Vagina (tissue), 2 donors: ENCODE results near the gene PXDN. TPM values are rescaled to one million over a fixed set of nuclear protein-coding genes. Genes with fewer than 3 reads are reported as not detected.

ENCODE experiments used
- DNase-seq, 2 donors: peaks; one replicate each; pipeline ENCODE4 v3.0.0-alpha.2; 2017; ENCODE audit errors: extremely low spot score in 2 of 2
- H3K27ac ChIP-seq: fragments of 200-600 bp; sonication (generic); one replicate; pipeline ENCODE4 v1.5.1; 2019
- H3K27me3 ChIP-seq: fragments of 200-600 bp; sonication (generic); one replicate; pipeline ENCODE4 v1.5.1; 2019
- H3K36me3 ChIP-seq, 2 donors: fragments of 200-600 bp; sonication (generic); one replicate each; pipeline ENCODE4 v1.5.1; 2017 to 2019
- H3K4me1 ChIP-seq: fragments of 200-600 bp; sonication (generic); one replicate; pipeline ENCODE4 v1.5.1; 2019
- H3K4me3 ChIP-seq, 2 donors: fragments of 200-600 bp; sonication (generic); 1 replicate in 1 of 2; 2 replicates in 1 of 2; pipeline ENCODE4 v1.5.1; 2016 to 2019
- H3K9me3 ChIP-seq: fragments of 200-600 bp; sonication (generic); one replicate; pipeline ENCODE4 v1.5.1; 2019
- POLR2A ChIP-seq, 2 donors: fragments of 450-650 bp; IDR thresholded peaks; one replicate each; pipeline ENCODE4 v1.6.1; 2017; ENCODE audit warnings: antibody characterized with exemption in 2 of 2, mild to moderate bottlenecking in 2 of 2, moderate library complexity in 2 of 2
- POLR2AphosphoS5 ChIP-seq, 2 donors: sonication (generic); formaldehyde crosslinking; IDR thresholded peaks; one replicate each; pipeline ENCODE4 v1.9.0; 2017; ENCODE audit warnings: antibody characterized with exemption in 2 of 2, mild to moderate bottlenecking in 2 of 2, low read depth in 1 of 2; ENCODE audit not compliant: insufficient read depth in 1 of 2
- intact Hi-C: fragments of 100-400 bp; cut with DNase I; formaldehyde crosslinking; loops from one replicate; pipeline ENCODE4 v1.15.1; 2023
- total RNA-seq: library from RNA; depleted of rRNA; stranded (reverse); fragments of >200 nt; gene quantifications from one replicate; pipeline ENCODE4 v1.2.3, GENCODE V29; 2016
- TF ChIP-seq, protein P1 (sequence below), 3 experiments: fragments of 450-650 bp in 2 of 3; fragments of 200-600 bp in 1 of 3; sonication (generic) in 1 of 3; IDR thresholded peaks; one replicate each; pipeline ENCODE4 v1.5.1; 2017 to 2019; ENCODE audit warnings: antibody characterized with exemption in 3 of 3, mild to moderate bottlenecking in 2 of 3, moderate library complexity in 2 of 3

Gene PXDN
- total RNA-seq, 1 donor from 2014 or later = 33.6 TPM

DNA sequence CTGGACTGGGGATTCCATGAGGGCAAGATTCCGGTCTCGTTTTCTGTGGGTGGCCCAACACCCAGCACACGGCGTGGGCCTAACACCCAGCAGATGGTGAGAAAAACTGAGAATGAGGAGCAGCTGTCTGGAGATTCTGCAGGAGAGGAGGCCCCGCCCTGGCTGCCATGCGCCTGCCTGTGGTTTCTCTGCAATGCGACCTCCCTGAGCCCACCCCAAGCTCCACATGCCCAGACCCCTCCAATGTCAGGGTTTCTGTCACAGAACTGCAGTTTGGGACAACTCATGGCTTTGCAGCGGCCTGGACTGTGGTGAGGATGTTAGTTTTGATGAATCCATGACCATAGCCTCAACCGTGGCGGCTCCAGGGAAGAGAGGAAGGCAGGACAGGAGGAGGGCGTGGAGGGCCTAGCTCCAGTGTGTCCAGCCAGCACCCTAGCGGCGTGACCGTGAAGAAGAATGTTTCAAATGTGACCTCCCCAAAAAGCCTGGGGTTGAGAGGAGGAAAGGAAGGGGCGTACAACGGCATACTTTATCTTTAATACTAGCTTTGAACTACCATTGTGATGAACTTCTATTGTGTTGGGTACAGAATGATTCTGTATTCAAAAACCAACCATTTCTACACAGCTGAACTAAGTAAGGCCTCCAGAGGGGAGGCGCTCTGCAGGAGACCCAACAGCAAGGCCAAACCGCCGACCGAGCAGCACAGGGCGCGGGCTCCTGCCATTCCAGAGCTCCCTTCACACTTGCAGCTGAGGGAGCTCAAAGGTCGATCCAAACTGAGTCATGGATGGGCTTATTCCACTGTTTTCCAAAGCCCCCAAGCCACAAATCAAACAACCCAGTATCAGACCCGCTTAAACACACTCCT, 3.4 kb downstream of the PXDN start:
- no peaks in the 10 kb centered on the region for H3K27me3 ChIP-seq
- DNase-seq = peak in 1 of 2 donors; percentile 78
- H3K36me3 ChIP-seq = no peaks in the 10 kb centered on the region
- intact Hi-C loops = loop anchor here (5.0 kb wide), 1 partner anchor 89 kb away; no protein-coding TSS in a partner anchor
- no peak overlapping the region for H3K4me3 ChIP-seq
- H3K27ac ChIP-seq = peak overlapping the region; percentile 14
- H3K4me1 ChIP-seq = peaks cover 32% of the 10 kb centered on the region
- no peaks in the 10 kb centered on the region for H3K9me3 ChIP-seq
- TF ChIP-seq, protein P1, sequence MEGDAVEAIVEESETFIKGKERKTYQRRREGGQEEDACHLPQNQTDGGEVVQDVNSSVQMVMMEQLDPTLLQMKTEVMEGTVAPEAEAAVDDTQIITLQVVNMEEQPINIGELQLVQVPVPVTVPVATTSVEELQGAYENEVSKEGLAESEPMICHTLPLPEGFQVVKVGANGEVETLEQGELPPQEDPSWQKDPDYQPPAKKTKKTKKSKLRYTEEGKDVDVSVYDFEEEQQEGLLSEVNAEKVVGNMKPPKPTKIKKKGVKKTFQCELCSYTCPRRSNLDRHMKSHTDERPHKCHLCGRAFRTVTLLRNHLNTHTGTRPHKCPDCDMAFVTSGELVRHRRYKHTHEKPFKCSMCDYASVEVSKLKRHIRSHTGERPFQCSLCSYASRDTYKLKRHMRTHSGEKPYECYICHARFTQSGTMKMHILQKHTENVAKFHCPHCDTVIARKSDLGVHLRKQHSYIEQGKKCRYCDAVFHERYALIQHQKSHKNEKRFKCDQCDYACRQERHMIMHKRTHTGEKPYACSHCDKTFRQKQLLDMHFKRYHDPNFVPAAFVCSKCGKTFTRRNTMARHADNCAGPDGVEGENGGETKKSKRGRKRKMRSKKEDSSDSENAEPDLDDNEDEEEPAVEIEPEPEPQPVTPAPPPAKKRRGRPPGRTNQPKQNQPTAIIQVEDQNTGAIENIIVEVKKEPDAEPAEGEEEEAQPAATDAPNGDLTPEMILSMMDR (IDR thresholded peaks at IDR 0.05) = no peak
- TF ChIP-seq POLR2AphosphoS5 (IDR thresholded peaks at IDR 0.05; ENCODE audit: insufficient read depth in 1 of 2, low read depth in 1 of 2) = no peak
- no peak for TF ChIP-seq POLR2A (IDR thresholded peaks at IDR 0.05)

DNA sequence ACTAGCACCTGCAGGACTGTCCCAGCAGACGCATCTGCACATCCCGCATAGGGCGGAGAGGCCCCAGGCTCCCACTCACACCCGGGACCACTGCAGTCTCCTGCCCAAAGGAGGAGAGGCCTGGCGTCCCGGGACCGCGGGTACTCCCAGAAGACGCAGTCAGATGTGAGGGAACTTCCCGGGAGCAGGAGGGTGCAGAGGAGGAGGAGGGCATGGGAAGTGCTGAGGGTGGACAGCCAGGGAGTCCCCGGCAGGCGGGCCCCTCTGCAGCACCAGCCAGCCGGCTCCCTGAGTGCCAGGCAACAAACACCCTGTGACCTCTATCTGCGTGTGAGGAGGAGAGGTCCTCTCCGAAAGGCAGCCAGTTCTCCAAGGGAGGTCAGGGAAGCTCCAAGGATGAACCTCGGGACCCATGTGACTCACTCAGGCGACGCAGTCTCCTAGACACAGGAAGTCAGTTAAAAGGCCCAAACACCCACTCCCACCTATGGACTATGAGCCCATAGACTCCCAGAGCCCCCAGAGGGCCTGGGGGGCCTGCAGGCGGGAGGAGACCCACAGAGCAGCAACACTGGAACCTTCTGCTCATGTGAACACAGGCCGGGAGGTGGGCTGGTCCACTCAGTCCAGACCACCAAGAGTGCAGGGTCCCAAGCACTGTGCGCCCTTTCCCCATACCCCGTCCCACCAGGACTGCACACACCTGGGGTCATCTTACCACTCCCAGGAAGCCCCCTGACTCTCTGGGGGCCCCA, 4.2 kb downstream of the PXDN start:
- H3K4me3 ChIP-seq = no peak overlapping the region

DNA sequence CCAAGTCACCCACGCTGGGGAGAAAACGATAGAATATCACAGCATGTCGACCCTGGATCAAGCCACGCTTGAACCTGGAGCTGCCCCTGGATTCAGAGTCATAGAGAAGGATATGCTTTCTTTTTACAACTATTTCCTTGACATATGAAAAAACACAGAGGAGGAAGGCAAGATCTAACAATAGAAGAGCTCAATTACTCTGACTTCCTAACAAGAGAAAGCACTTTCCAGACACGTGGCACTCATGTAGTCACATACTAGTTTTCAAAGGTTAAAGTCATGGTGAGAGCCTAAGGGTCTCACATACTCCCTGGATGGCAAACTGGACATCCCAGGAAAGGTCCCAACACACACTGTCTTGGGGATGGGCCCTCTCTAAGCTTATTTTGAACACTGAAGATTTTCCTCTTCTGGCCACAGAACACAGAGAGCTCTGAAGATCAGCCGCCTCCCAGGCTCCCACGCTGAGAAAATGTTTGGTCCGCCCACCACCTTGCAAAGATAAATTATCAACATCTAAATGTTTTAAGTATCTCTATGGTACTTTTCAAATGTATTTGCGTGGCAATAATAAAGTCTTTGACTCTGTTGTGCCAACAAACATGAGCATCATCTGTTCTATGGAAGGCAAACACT, 4.9 kb downstream of the PXDN start:
- Histone ChIP-seq H3K27ac (peak overlapping the region; percentile 14), H3K27me3 (no peaks in the 10 kb centered on the region), H3K4me3 (no peak overlapping the region), H3K9me3 (no peaks in the 10 kb centered on the region), H3K36me3 (no peaks in the 10 kb centered on the region), H3K4me1 (peaks cover 22% of the 10 kb centered on the region)
- TF ChIP-seq, protein P1 (IDR thresholded peaks at IDR 0.05) = no peak
- TF ChIP-seq POLR2AphosphoS5 (IDR thresholded peaks at IDR 0.05; ENCODE audit: insufficient read depth in 1 of 2, low read depth in 1 of 2) (no peak), POLR2A (IDR thresholded peaks at IDR 0.05) (no peak)
- DNase-seq = peak in 1 of 2 donors; percentile 52
- intact Hi-C loops = no loop called here

More for the DNA sequence above, 4.2 kb downstream of the PXDN start:
- DNase-seq = peak in 1 of 2 donors; percentile 83
- Histone ChIP-seq H3K27ac (peak overlapping the region; percentile 14), H3K9me3 (no peaks in the 10 kb centered on the region), H3K36me3 (no peaks in the 10 kb centered on the region), H3K4me1 (peaks cover 27% of the 10 kb centered on the region), H3K27me3 (no peaks in the 10 kb centered on the region)
- intact Hi-C loops = loop anchor here (5.0 kb wide), 1 partner anchor 88 kb away; no protein-coding TSS in a partner anchor
- TF ChIP-seq, protein P1 (IDR thresholded peaks at IDR 0.05) = no peak
- TF ChIP-seq POLR2A (IDR thresholded peaks at IDR 0.05) = no peak
- no peak for TF ChIP-seq POLR2AphosphoS5 (IDR thresholded peaks at IDR 0.05; ENCODE audit: insufficient read depth in 1 of 2, low read depth in 1 of 2)

DNA sequence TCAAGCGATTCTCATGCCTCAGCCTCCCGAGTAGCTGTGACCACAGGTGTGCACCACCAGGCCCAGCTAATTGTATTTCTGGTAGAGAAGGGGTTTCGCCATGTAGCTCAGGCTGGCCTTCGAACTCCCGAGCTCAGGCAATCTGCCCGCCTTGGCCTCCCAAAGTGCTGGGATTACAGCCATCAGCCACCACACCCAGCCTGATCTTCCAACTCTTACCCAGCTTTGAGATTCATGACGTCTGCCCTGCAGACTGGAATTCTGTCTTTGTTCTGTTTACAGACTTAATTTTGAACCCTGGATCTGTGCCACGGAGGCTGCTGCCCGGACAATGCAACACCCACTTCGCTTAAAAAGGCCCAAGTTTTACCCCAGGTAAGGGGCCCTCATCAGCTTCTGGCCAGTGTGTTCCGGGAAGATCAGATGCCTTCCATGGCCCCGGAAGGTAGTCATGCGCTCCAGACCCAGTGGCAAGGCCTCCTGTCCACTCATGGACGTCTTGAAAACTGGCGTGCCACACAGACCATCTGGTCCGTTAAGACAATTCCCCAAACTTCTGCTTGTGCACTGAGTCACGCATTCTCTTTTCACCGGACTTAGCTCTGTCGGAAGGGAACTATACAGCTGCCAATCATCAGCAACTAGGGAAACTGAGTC, 5.5 kb downstream of the PXDN start:
- Histone ChIP-seq H3K4me1 (peaks cover 22% of the 10 kb centered on the region), H3K4me3 (no peak overlapping the region), H3K9me3 (no peaks in the 10 kb centered on the region), H3K27me3 (no peaks in the 10 kb centered on the region), H3K27ac (peak overlapping the region; percentile 14), H3K36me3 (no peaks in the 10 kb centered on the region)
- intact Hi-C loops = no loop called here
- no peak for TF ChIP-seq POLR2AphosphoS5 (IDR thresholded peaks at IDR 0.05; ENCODE audit: insufficient read depth in 1 of 2, low read depth in 1 of 2)
- TF ChIP-seq, protein P1 (IDR thresholded peaks at IDR 0.05) = no peak
- no peak for TF ChIP-seq POLR2A (IDR thresholded peaks at IDR 0.05)
- no peak for DNase-seq
